GM12874 (cell line): Measurements from ENCODE around the gene SLC22A12.

Experiments
- CTCF ChIP-seq: IDR thresholded peaks from 2 replicates; pipeline ENCODE4 v1.5.1; 2011; ENCODE audit warnings: low read depth, mild to moderate bottlenecking, control low read depth, low read length, moderate library complexity; ENCODE audit not compliant: insufficient read depth

Gene SLC22A12

GRCh38 chr11:64570341-64570740, 20.7 kb upstream of the SLC22A12 start:
- TF ChIP-seq CTCF = no peak

- TF ChIP-seq CTCF = no peak
Measured at GRCh38 chr11:64571050-64571409, 20.0 kb upstream of the SLC22A12 start.

DNA sequence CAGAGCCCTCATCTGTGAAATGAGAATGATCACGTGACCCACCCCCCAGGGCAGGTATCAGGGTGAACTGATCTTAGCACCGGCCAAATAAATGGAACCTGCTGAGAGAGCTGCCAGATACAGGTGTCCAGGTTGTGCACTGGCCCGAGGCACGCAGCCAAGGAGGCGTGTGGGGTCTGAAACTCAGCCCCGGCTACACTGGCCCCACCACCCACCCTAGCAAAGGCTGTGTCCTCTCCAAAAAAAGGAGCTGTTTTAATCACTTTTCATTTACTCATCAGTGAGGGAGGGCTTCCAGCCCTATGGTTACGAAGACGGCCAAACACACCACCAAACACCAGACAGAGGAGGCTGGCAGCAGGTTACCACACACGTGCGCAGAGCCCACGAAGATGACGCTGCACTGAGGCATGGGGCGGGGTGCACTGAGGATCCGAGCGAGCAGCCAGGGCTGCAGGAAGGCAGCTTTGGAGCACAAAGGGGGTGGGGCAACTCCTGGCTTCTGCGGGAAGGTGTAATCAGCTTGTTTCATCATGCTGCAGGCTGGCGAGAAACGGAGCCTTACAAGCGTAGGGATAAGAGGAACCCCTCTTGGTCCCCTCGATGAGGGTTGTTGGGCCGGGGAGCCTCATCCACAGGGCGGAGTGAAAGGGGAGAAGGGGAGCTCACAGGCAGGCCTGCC, 19.5 kb upstream of the SLC22A12 start:
- no peak for TF ChIP-seq CTCF

DNA sequence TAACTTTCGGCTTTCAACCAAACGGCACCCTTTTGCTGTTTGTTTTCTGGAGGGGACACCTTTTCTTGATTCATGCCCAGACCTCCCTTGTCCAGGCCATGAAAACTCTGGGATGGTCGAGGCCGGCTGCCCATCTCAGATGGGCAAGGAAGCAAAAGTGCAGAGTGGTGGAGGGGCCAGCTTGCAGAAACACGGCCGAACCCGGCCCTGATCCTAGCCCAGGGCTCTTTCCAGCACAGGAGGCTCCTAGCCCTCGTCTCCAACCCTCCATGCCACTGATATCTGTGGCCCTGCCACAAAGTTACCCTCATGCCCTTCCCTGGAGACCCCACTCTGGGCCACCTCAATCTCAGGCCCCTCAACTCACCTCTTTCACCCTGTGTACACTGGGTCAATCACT, 18.9 kb upstream of the SLC22A12 start:
- TF ChIP-seq CTCF = no peak

DNA sequence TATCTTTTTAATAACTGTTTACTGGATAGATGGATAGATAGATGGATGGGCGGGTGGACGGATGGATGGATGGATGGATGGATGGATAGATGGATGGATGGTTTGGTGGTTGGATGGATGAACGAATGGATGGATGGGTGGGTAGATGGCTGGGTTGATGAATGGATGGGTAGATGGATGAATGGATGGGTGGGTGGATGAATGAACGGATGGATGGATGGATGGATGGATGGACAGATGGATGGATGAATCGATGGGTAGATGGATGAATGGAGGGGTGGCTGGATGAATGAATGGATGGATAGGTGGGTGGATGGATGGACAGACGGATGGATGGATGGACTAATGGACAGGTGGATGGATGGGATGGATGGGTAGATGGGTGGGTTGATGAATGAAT, 13.8 kb upstream of the SLC22A12 start:
- no peak for TF ChIP-seq CTCF

- no peak for TF ChIP-seq CTCF
Measured at GRCh38 chr11:64580412-64580811, 10.6 kb upstream of the SLC22A12 start.

GRCh38 chr11:64581057-64581523, 9.9 kb upstream of the SLC22A12 start:
- no peak for TF ChIP-seq CTCF
